ENCODE results near the gene MAMDC2.

GRCh38 chr9:70232476-70232875, 188.8 kb downstream of the MAMDC2 start:
- TF ChIP-seq CTCF (conservative IDR thresholded peaks at IDR 0.05; ENCODE audit: low read depth, low read length) (no peak), FOS (IDR thresholded peaks at IDR 0.05; ENCODE audit: low read depth, low read length) (no peak), ELK1 (IDR thresholded peaks at IDR 0.05; ENCODE audit: borderline replicate concordance, low read depth, low read length) (no peak), POLR2A (IDR thresholded peaks at IDR 0.05; ENCODE audit: low read depth, low read length) (no peak), CEBPB (IDR thresholded peaks at IDR 0.05; ENCODE audit: low read depth, low read length) (no peak), RAD21 (IDR thresholded peaks at IDR 0.05; ENCODE audit: low read length) (no peak)

All from IMR-90 (cell line).